GM23338 (cell line): Measurements from ENCODE around the gene UMODL1.

Experiments
- POLR2AphosphoS5 ChIP-seq: IDR thresholded peaks from 2 replicates; pipeline ENCODE4 v1.6.1; 2016; ENCODE audit warnings: antibody characterized with exemption, low read depth
- TF ChIP-seq, protein P1 (sequence below), 2 experiments: fragments of 200-600 bp in 1 of 2; sonication (generic) in 1 of 2; conservative IDR thresholded peaks; 2 replicates each; pipeline versions ENCODE4 v1.5.1 to v1.6.1; 2016 to 2017; ENCODE audit warnings: antibody characterized with exemption in 2 of 2, low read depth in 2 of 2, mild to moderate bottlenecking in 2 of 2, moderate library complexity in 1 of 2

- TF ChIP-seq POLR2AphosphoS5, result no peak
- TF ChIP-seq, protein P1, sequence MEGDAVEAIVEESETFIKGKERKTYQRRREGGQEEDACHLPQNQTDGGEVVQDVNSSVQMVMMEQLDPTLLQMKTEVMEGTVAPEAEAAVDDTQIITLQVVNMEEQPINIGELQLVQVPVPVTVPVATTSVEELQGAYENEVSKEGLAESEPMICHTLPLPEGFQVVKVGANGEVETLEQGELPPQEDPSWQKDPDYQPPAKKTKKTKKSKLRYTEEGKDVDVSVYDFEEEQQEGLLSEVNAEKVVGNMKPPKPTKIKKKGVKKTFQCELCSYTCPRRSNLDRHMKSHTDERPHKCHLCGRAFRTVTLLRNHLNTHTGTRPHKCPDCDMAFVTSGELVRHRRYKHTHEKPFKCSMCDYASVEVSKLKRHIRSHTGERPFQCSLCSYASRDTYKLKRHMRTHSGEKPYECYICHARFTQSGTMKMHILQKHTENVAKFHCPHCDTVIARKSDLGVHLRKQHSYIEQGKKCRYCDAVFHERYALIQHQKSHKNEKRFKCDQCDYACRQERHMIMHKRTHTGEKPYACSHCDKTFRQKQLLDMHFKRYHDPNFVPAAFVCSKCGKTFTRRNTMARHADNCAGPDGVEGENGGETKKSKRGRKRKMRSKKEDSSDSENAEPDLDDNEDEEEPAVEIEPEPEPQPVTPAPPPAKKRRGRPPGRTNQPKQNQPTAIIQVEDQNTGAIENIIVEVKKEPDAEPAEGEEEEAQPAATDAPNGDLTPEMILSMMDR (conservative IDR thresholded peaks at IDR 0.05; ENCODE audit: low read depth in 2 of 2), result no peak
Measured at GRCh38 chr21:42124081-42124480, 53.0 kb downstream of the UMODL1 start.
